ENCODE data around the gene SCMH1.

GRCh38 chr1:41184446-41184845, 57.7 kb downstream of the SCMH1 start:
- TF ChIP-seq POLR2A (IDR thresholded peaks at IDR 0.05) = no peak
- TF ChIP-seq POLR2AphosphoS5 (IDR thresholded peaks at IDR 0.05) = no peak

All from gastroesophageal sphincter (tissue), 2 donors.